NCI-H128 (cell line): ENCODE measurements around the gene CCDC138.

Source experiments
- DNase-seq: peaks from one replicate; lab custom pipeline; 2025; ENCODE audit not compliant: unreplicated experiment; lab: John Stamatoyannopoulos, UW

Gene CCDC138

GRCh38 chr2:108917526-108917925 is 131.0 kb downstream of the CCDC138 start:
- DNase-seq = no peak

GRCh38 chr2:108918156-108918874 is 131.7 kb downstream of the CCDC138 start:
- DNase-seq = no peak

- DNase-seq = no peak
Measured at GRCh38 chr2:108918941-108919341, 132.4 kb downstream of the CCDC138 start.

GRCh38 chr2:108919571-108920373 is 133.2 kb downstream of the CCDC138 start:
- DNase-seq = no peak

- DNase-seq = no peak
Measured at GRCh38 chr2:108920686-108921085, 134.1 kb downstream of the CCDC138 start.

- DNase-seq = no peak
Measured at GRCh38 chr2:108921096-108922030, 134.8 kb downstream of the CCDC138 start.

GRCh38 chr2:108922141-108922915 is 135.8 kb downstream of the CCDC138 start:
- DNase-seq = no peak

- no peak for DNase-seq
Measured at GRCh38 chr2:108923019-108923700, 136.6 kb downstream of the CCDC138 start.

GRCh38 chr2:108923736-108924579 is 137.4 kb downstream of the CCDC138 start:
- DNase-seq = no peak

- no peak for DNase-seq
Measured at GRCh38 chr2:108924580-108925251, 138.1 kb downstream of the CCDC138 start.

- no peak for DNase-seq
Measured at GRCh38 chr2:108925286-108925685, 138.7 kb downstream of the CCDC138 start.

- no peak for DNase-seq
Measured at GRCh38 chr2:108925735-108926134, 139.2 kb downstream of the CCDC138 start.
